Heart left ventricle (tissue), 13 donors: Measurements from ENCODE around the gene SEC14L3.

Source experiments
- POLR2A ChIP-seq, 2 donors: fragments of 450-650 bp; IDR thresholded peaks; one replicate each; pipeline ENCODE4 v1.6.1; 2017; ENCODE audit warnings: antibody characterized with exemption in 2 of 2, mild to moderate bottlenecking in 2 of 2, moderate library complexity in 2 of 2
- TF ChIP-seq, protein P1 (sequence below), 12 donors: fragments of 200-600 bp; sonication (generic) in 4 of 12; IDR thresholded peaks; one replicate each; pipeline versions ENCODE4 v1.5.0 to v1.8.0; 2018 to 2022; ENCODE audit warnings: antibody characterized with exemption in 12 of 12, mild to moderate bottlenecking in 5 of 12
- donor health status: ischemic (EF 13 %, LVEDD 7.1; RV severe dilation, severe dysfunction).
- donor health status: DM: no; HTN: yes; CAD: no.
- donor health status: DM: no; HTN: no; CAD: no.
- donor health status: ischemic (EF 25% LVEDD 6.9; RV normal size, moderate dysfunction).
- donor health status: ischemic (EF 25% LVEDD 5.7; RV mildly dilated, moderate dysfunction).
- donor health status: ischemic (EF 35%, LVEDD 5.7; RV mildly dilated, moderate dysfunction).
- donor health status: nonischemic (EF 11% LVEDD 7.7; RV severe dilation, severe dysfunction).
- donor health status: DM: yes; HTN: yes; CAD: no.
- donor health status: PGD.
- donor health status: ischemic (EF 29% LVEDD 5.4; RV normal size, mild dysfunction).
- donor health status: nonischemic (EF 23%, LVEDD 6.1; RV moderate dilation, normal function).

DNA sequence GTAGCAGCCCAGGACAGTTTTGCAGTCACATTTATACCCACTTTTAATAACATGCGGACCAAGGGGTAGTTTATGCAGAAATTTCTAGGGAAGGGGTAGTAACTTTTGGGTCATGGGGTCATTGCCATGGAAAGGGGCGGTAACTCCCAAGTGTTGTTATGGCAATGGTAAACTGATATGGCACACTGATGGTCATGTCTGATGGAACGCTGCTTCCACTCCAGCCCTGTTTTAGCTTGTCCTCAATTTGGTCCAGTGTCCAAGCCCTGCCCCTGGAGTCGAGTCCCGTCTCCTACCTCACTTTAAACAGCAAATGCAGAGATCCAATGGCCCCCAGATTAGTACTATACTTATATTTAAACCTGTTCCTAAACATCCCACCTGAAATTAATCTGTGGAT lies 44.9 kb upstream of the SEC14L3 start:
- TF ChIP-seq, protein P1, sequence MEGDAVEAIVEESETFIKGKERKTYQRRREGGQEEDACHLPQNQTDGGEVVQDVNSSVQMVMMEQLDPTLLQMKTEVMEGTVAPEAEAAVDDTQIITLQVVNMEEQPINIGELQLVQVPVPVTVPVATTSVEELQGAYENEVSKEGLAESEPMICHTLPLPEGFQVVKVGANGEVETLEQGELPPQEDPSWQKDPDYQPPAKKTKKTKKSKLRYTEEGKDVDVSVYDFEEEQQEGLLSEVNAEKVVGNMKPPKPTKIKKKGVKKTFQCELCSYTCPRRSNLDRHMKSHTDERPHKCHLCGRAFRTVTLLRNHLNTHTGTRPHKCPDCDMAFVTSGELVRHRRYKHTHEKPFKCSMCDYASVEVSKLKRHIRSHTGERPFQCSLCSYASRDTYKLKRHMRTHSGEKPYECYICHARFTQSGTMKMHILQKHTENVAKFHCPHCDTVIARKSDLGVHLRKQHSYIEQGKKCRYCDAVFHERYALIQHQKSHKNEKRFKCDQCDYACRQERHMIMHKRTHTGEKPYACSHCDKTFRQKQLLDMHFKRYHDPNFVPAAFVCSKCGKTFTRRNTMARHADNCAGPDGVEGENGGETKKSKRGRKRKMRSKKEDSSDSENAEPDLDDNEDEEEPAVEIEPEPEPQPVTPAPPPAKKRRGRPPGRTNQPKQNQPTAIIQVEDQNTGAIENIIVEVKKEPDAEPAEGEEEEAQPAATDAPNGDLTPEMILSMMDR (IDR thresholded peaks at IDR 0.05) = no peak
- no peak for TF ChIP-seq POLR2A (IDR thresholded peaks at IDR 0.05)
